Transverse colon (tissue), 4 donors: ENCODE results near the gene MON2. TPM values are rescaled to one million over a fixed set of nuclear protein-coding genes. Genes with fewer than 3 reads are reported as not detected.
A peak's percentile ranks its signal among the peaks of the same experiment; 100 is the strongest.

ENCODE experiments used
- DNase-seq: peaks from one replicate; pipeline ENCODE4 v3.0.0-alpha.2; 2019
- H3K27ac ChIP-seq, 4 donors: fragments of 200-600 bp; sonication (generic); 2 replicates each; pipeline ENCODE4 v1.5.1; 2016 to 2018; ENCODE audit warnings: inconsistent platforms in 4 of 4
- H3K27me3 ChIP-seq: fragments of 200-600 bp; sonication (generic); 2 replicates; pipeline ENCODE4 v1.5.1; 2017; ENCODE audit warnings: inconsistent platforms
- H3K36me3 ChIP-seq, 4 donors: fragments of 200-600 bp; sonication (generic); 2 replicates each; pipeline ENCODE4 v1.5.1; 2017 to 2019; ENCODE audit warnings: inconsistent platforms in 4 of 4
- H3K4me1 ChIP-seq, 4 donors: fragments of 200-600 bp; sonication (generic); 2 replicates each; pipeline ENCODE4 v1.5.1; 2017 to 2020; ENCODE audit warnings: inconsistent platforms in 4 of 4
- H3K4me3 ChIP-seq, 4 donors: fragments of 200-600 bp; sonication (generic); 1 replicate in 1 of 4; 2 replicates in 3 of 4; pipeline versions ENCODE4 v1.5.1 to v1.6.1; 2017 to 2019; ENCODE audit warnings: inconsistent platforms in 4 of 4
- H3K9me3 ChIP-seq, 2 donors: fragments of 200-600 bp; sonication (generic); 2 replicates each; pipeline ENCODE4 v1.5.1; 2017 to 2019; ENCODE audit warnings: inconsistent platforms in 2 of 2
- CTCF ChIP-seq, 5 experiments: fragments of 200-600 bp in 3 of 5; fragments of 450-650 bp in 2 of 5; sonication (generic) in 3 of 5; IDR thresholded peaks; 1 replicate in 2 of 5; 2 replicates in 3 of 5; pipeline ENCODE4 v1.5.1; 2016 to 2017; ENCODE audit warnings: antibody characterized with exemption in 5 of 5, inconsistent platforms in 3 of 5, mild to moderate bottlenecking in 2 of 5, moderate library complexity in 1 of 5
- EP300 ChIP-seq: sonication (generic); formaldehyde crosslinking; IDR thresholded peaks from one replicate; pipeline ENCODE4 v1.6.1; 2017; ENCODE audit warnings: antibody characterized with exemption, low read depth
- POLR2A ChIP-seq: fragments of 450-650 bp; IDR thresholded peaks from one replicate; pipeline ENCODE4 v1.6.1; 2016; ENCODE audit warnings: antibody characterized with exemption, mild to moderate bottlenecking, moderate library complexity
- POLR2AphosphoS5 ChIP-seq, 3 donors: sonication (generic); formaldehyde crosslinking; IDR thresholded peaks; one replicate each; pipeline ENCODE4 v1.6.1; 2016; ENCODE audit warnings: antibody characterized with exemption in 3 of 3
- WGBS, 2 donors: methylation state at CpG; one replicate each; pipeline ENCODE4 v1.1.5; 2018; ENCODE audit warnings: low coverage in 1 of 2; 5-methylcytosine and 5-hydroxymethylcytosine counted together
- in situ Hi-C, 4 donors: fragments of 200-750 bp; cut with MboI; loops; one replicate each; pipeline versions ENCODE4 v1.15.0 to v1.15.1; 2017; ENCODE audit warnings: low sequenced_read_pairs in 3 of 4, low pct_ligation_motif_present in 1 of 4, low pct_unique_long_range_greater_than_20kb in 1 of 4
- intact Hi-C: fragments of 100-400 bp; cut with DNase I; formaldehyde crosslinking; loops from one replicate; pipeline ENCODE4 v1.15.1; 2023; ENCODE audit warnings: low total_unique reads
- total RNA-seq, 4 donors: library from RNA; depleted of rRNA; stranded (reverse); fragments of >200 nt; gene quantifications; one replicate each; pipeline ENCODE4 v1.1.0, GENCODE V29; 2016

MON2 gene
- total RNA-seq, 4 donors from 2014 or later, result 94.6 to 157 (median 129) TPM

DNA sequence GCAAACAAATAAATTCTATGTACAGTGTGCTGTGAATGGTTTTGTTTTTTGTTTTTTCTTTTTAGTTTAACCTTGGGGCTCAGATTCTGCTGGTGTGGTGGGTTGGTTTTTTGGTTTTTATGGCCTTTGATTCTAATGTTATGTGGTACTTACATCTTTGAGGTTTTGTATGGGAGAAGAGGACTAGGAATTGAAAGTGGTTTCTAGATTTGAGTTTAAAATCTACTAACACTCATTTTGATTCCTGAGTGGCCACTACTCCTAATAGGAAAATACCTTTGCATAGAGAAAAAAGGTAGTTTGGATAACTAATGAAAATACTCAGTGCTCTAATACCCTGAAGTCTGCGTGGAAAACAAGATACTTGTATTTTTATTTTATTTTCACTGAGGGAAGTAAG lies 137.7 kb downstream of the MON2 start:
- Histone ChIP-seq H3K4me3 (peak overlapping the region in 3 of 4 donors; percentile 62 to 88 (median 74)), H3K9me3 (no peaks in the 10 kb centered on the region), H3K27ac (peak overlapping the region; percentile 94 to 100 (median 99)), H3K36me3 (no peaks in the 10 kb centered on the region), H3K27me3 (no peaks in the 10 kb centered on the region), H3K4me1 (peaks cover 5 to 22% (median 10%) of the 10 kb centered on the region in 4 donors)
- in situ Hi-C loops (no loop called here), intact Hi-C loops (no loop called here)
- no peak for TF ChIP-seq POLR2AphosphoS5 (IDR thresholded peaks at IDR 0.05)
- no peak for TF ChIP-seq POLR2A
- TF ChIP-seq EP300, result no peak
- no peak for TF ChIP-seq CTCF (IDR thresholded peaks at IDR 0.05)
- 46 to 58% methylated on average over 1 of the region's 1 CpG for WGBS, 2 donors
- no peak for DNase-seq

- Histone ChIP-seq H3K4me1 (peaks cover 5 to 22% (median 10%) of the 10 kb centered on the region in 4 donors), H3K4me3 (peak overlapping the region in 3 of 4 donors; percentile 62 to 88 (median 74)), H3K9me3 (no peaks in the 10 kb centered on the region), H3K27me3 (no peaks in the 10 kb centered on the region), H3K36me3 (no peaks in the 10 kb centered on the region), H3K27ac (peak overlapping the region in 2 of 4 donors; percentile 8 to 99)
- in situ Hi-C loops, result no loop called here
- intact Hi-C loops, result no loop called here
- WGBS, 2 donors, result 65 to 68% methylated on average over 4 of the region's 4 CpGs
- no peak for TF ChIP-seq EP300
- no peak for TF ChIP-seq POLR2AphosphoS5 (IDR thresholded peaks at IDR 0.05)
- no peak for TF ChIP-seq POLR2A
- TF ChIP-seq CTCF (IDR thresholded peaks at IDR 0.05), result no peak
- DNase-seq, result no peak
Measured at GRCh38 chr12:62604871-62605270, 138.2 kb downstream of the MON2 start.

GRCh38 chr12:62605981-62606380 lies 139.4 kb downstream of the MON2 start:
- 80 to 90% methylated on average over 1 to 2 of the region's 2 CpGs for WGBS, 2 donors
- Histone ChIP-seq H3K36me3 (no peaks in the 10 kb centered on the region), H3K27ac (no peak overlapping the region), H3K9me3 (no peaks in the 10 kb centered on the region), H3K27me3 (no peaks in the 10 kb centered on the region), H3K4me3 (no peak overlapping the region), H3K4me1 (peaks cover 5 to 22% (median 10%) of the 10 kb centered on the region in 4 donors)
- intact Hi-C loops, result no loop called here
- in situ Hi-C loops, result no loop called here
- TF ChIP-seq CTCF (IDR thresholded peaks at IDR 0.05), result no peak
- TF ChIP-seq POLR2A, result no peak
- no peak for TF ChIP-seq POLR2AphosphoS5 (IDR thresholded peaks at IDR 0.05)
- TF ChIP-seq EP300, result no peak
- no peak for DNase-seq

DNA sequence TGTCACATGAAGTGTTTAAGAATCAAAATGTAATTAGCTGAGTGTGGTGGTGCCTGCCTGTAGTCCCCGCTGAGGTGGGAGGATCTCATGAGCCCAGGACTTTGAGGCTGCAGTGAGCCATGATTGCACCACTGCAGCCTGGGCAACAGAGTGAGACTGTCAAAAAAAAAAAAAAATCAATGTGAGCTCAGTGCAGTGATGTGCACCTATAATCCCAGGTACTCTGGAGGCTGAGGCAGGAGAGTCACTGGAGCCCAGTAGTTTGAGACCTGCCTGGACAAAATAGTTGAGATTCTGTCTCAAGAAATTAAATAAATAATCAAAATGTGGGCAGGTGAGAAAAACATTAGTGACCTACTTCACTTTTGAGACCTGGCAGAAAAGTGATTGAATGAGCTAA lies 140.0 kb downstream of the MON2 start:
- no peaks in the 10 kb centered on the region for H3K9me3 ChIP-seq
- no peaks in the 10 kb centered on the region for H3K27me3 ChIP-seq
- in situ Hi-C loops (no loop called here), intact Hi-C loops (no loop called here)
- H3K4me1 ChIP-seq, result peaks cover 3 to 18% (median 9%) of the 10 kb centered on the region in 4 donors
- no peaks in the 10 kb centered on the region for H3K36me3 ChIP-seq
- no peak overlapping the region for H3K27ac ChIP-seq
- WGBS, 2 donors, result 91% methylated on average over 1 of the region's 1 CpG; no CpG with 5 or more reads in 1 of the 2 donors
- H3K4me3 ChIP-seq, result no peak overlapping the region
- no peak for TF ChIP-seq CTCF (IDR thresholded peaks at IDR 0.05)
- TF ChIP-seq POLR2A, result no peak
- no peak for TF ChIP-seq POLR2AphosphoS5 (IDR thresholded peaks at IDR 0.05)
- no peak for TF ChIP-seq EP300
- DNase-seq, result no peak
